NCI-H510A (cell line): ENCODE measurements around the gene FAM163A.
"Not testable (repeated sequence)": the region's sequence is repeated elsewhere in the genome, so short reads cannot be mapped to it uniquely, and the experiment has no call there.

Experiments
- DNase-seq: peaks from one replicate; lab custom pipeline; 2025; lab: John Stamatoyannopoulos, UW

Gene FAM163A

GRCh38 chr1:179853102-179853501 lies 110.0 kb downstream of the FAM163A start:
- DNase-seq = no peak

- DNase-seq = not testable (repeated sequence)
Observed at GRCh38 chr1:179855831-179856230, 112.7 kb downstream of the FAM163A start.

GRCh38 chr1:179856296-179856695 lies 113.2 kb downstream of the FAM163A start:
- DNase-seq = no peak

GRCh38 chr1:179857009-179857408 lies 113.9 kb downstream of the FAM163A start:
- DNase-seq = no peak

- DNase-seq = no peak
Observed at GRCh38 chr1:179860652-179861051, 117.6 kb downstream of the FAM163A start.

GRCh38 chr1:179865377-179865776 lies 122.3 kb downstream of the FAM163A start:
- DNase-seq = no peak
